Peyer's patch (tissue), 4 donors: ENCODE results near the gene EIF4G1.

Experiments
- POLR2A ChIP-seq, 2 donors: fragments of 450-650 bp; IDR thresholded peaks; one replicate each; pipeline ENCODE4 v1.5.1; 2017; ENCODE audit warnings: antibody characterized with exemption in 2 of 2, mild to moderate bottlenecking in 2 of 2, moderate library complexity in 2 of 2
- TF ChIP-seq, protein P1 (sequence below), 6 experiments: fragments of 450-650 bp in 4 of 6; fragments of 200-600 bp in 2 of 6; sonication (generic) in 1 of 6; IDR thresholded peaks; one replicate each; pipeline ENCODE4 v1.5.1; 2017 to 2019; ENCODE audit warnings: antibody characterized with exemption in 6 of 6, mild to moderate bottlenecking in 3 of 6, moderate library complexity in 1 of 6

DNA sequence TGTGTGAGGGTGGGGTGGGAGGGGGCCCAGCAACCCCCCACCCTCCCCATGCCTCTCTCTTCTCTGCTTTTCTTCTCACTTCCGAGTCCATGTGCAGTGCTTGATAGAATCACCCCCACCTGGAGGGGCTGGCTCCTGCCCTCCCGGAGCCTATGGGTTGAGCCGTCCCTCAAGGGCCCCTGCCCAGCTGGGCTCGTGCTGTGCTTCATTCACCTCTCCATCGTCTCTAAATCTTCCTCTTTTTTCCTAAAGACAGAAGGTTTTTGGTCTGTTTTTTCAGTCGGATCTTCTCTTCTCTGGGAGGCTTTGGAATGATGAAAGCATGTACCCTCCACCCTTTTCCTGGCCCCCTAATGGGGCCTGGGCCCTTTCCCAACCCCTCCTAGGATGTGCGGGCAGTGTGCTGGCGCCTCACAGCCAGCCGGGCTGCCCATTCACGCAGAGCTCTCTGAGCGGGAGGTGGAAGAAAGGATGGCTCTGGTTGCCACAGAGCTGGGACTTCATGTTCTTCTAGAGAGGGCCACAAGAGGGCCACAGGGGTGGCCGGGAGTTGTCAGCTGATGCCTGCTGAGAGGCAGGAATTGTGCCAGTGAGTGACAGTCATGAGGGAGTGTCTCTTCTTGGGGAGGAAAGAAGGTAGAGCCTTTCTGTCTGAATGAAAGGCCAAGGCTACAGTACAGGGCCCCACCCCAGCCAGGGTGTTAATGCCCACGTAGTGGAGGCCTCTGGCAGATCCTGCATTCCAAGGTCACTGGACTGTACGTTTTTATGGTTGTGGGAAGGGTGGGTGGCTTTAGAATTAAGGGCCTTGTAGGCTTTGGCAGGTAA, 31.1 kb downstream of the EIF4G1 start:
- TF ChIP-seq, protein P1, sequence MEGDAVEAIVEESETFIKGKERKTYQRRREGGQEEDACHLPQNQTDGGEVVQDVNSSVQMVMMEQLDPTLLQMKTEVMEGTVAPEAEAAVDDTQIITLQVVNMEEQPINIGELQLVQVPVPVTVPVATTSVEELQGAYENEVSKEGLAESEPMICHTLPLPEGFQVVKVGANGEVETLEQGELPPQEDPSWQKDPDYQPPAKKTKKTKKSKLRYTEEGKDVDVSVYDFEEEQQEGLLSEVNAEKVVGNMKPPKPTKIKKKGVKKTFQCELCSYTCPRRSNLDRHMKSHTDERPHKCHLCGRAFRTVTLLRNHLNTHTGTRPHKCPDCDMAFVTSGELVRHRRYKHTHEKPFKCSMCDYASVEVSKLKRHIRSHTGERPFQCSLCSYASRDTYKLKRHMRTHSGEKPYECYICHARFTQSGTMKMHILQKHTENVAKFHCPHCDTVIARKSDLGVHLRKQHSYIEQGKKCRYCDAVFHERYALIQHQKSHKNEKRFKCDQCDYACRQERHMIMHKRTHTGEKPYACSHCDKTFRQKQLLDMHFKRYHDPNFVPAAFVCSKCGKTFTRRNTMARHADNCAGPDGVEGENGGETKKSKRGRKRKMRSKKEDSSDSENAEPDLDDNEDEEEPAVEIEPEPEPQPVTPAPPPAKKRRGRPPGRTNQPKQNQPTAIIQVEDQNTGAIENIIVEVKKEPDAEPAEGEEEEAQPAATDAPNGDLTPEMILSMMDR (IDR thresholded peaks at IDR 0.05) = peak in 4 of 6 experiments; percentile 23 to 80 (median 76)
- peak in 1 of 2 donors; percentile 47 for TF ChIP-seq POLR2A (IDR thresholded peaks at IDR 0.05)
